HG03060 (cell line): ENCODE measurements around the gene FMOD.
"Not testable (repeated sequence)": the region's sequence is repeated elsewhere in the genome, so short reads cannot be mapped to it uniquely, and the experiment has no call there.

Experiments
- ATAC-seq: cut with Tn5 transposase; IDR thresholded peaks from one replicate; pipeline ENCODE4 v1.9.1; 2021; ENCODE audit warnings: low read depth, moderate number of reproducible peaks; ENCODE audit not compliant: unreplicated experiment

The FMOD gene

GRCh38 chr1:203327684-203328457 lies 23.1 kb downstream of the FMOD start:
- peak; percentile 17 for ATAC-seq

GRCh38 chr1:203326830-203327683 lies 23.9 kb downstream of the FMOD start:
- peak; percentile 35 for ATAC-seq

- no peak for ATAC-seq
These were observed 25.4 kb downstream of the FMOD start for GRCh38 chr1:203325418-203326091.

GRCh38 chr1:203325026-203325417 lies 25.9 kb downstream of the FMOD start:
- ATAC-seq, result no peak

- ATAC-seq, result no peak
These were observed 26.6 kb downstream of the FMOD start for GRCh38 chr1:203324105-203325025.

DNA sequence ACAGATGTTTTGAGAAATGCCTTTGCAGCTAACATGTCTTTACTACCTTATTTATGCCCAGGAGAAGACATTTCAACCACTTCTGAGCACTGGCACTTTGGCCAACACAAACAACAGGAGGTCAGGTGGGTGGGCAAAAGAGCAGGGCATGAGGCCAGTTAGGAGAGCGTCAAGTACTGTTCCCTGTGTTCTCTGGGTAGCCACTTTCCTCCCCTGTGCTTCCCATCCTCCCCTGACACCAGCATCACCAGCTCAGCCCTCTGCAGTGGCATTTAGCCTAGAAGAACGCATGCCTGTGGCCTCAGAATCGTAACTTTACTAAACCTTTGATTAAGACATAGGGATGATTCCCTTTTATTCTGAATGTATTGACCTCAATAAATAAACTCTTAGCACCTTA lies 27.3 kb downstream of the FMOD start:
- ATAC-seq, result no peak

DNA sequence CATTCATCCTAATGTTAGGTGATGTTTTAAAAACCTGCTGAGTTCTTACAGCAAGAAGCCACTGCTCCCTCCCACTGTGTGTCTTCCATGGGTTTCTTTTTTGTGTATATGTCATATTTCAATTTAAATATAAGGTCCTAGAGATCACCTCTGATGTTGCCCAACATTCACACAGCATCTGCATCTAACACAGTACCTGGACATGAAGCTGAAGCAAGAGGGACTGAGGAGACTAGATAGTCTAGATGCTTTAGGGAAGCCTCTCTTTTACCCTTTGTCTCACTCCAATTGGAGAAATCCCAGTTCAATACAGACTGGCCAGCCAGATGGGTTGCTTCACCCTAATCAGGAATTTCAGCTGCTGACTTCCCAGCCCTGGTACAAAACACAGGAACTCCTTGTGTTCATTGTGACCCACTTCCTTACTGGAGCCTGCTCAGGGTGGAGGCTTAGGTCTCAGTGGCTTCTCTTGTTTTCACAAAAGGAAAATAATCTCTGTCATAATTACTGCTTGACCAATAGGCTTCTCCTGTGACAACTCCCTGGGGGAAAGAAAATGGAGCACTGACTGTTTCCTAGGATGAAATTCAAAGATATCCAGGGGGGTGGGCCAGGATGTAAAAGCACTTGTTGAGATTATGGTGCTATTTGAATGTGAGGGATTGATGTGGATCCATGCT lies 28.3 kb downstream of the FMOD start:
- no peak for ATAC-seq

DNA sequence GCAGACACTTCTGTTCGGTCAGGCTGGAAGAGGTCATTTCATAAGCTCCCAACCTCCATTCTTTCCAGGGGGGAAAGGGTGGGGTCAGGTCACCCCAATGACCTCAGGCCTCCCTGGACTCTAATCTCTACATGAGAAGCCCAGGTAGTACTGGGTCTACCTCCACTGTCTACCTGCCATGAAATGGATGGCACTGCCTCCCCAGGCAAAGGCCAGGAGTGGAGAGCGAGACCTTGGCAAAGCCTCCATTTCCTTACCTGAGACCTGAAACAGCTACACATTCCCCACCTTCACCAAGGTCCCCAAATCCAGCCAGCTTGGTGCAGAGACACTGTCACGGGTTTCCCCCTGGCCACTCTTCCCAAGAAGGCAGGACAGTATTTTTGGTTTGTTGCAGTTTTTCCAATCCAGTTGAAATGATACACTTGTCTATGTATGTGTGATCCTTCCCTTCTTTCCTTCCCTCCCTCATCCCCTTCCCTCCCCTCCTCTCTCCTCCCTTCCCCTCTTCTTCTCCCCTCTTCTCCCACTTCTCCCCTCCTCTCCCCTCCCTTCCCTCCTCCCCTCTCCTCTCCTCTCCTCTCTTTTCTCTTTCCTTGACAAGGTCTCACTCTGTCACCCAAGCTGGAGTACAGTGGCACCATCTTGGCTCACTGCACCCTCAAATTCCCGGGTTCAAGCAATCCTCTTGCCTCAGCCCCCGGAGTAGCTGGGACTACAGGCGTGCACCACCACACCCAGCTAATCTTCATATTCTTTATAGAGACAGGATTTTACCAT lies 29.5 kb downstream of the FMOD start:
- no peak for ATAC-seq

DNA sequence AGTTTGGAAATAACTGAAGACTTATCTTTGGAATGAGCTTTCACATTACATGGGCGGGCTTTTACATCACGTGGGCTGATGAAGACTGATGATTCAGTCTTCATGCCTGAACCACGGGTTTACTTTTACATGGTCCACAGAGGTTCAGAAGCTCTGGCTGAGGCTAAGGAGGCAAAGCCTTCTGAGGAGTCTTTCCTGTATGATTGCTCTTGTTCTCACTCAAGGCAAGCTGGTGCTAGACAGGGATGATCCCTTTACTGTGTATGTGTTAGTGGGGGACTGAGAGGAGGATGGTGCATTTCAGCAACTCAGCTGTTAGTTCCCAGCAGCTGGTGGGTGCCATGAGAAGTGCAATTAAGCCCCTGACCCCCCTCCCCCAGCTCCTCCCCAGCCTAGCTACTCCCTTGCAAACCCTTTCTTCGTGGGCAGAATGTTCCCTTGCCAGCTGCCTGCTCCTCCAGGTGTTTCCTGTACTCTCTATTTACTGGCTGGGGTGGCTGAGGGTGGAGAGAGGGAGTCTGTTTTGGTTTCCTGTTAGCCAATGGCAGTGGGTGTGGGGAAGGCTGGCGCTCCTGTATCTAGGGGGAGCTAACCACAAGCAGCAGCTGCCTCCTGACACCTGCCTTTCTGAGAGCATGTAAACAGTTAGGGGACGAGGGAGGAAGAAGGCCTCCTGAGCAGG lies 30.2 kb downstream of the FMOD start:
- ATAC-seq, result peak; percentile 33

DNA sequence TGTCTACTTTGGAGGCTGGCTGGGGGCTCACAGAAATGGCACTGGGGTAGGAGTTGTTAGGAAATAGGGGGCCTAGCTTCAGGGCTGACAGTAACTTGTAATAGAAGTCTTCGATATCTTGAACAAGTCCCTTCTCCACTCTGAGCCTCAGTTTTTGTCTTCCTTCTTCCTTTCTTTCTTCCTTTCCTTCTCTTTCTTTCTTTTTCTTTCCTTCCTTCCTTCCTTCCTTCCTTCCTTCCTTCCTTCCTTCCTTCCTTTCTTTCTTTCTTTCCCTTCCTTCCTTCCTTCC lies 32.7 kb downstream of the FMOD start:
- no peak for ATAC-seq

DNA sequence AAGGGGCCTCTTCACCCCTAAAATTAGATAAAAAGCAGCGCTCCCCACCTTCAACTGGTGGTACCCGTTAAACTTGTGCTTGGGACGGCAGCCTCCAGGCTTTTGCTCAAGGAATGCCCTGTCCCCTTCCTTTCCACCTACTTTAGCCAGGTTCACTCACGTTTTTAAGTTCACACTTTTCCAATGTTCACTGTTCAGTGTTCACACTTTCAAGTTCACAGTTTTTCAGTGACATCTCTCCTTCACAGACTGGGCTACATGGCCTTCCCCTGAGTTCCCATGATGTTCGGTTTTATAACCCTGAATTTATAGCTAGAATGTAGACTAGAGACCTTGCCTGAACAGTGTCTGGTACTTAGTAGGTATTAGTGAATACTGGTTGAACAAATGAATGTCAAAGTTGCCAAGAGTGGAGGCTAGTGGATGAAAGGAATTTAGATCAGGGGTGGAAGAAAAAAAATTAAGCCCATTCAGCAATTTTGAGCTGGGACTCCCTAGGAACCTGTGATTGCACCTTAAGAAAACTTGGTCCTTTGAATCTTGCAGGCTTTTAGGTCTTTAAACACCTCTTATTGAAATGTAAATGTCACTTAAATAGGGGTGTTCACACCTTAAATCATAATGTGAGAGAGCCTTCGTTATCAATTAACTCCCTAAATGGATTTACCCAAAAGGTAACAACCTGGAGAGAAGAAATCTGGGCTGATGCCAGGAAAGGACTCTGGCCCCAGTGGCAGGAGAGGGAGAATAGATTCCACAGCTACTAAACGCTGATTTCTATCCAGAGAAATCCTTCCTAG lies 33.3 kb downstream of the FMOD start:
- no peak for ATAC-seq

GRCh38 chr1:203316626-203317093 lies 34.3 kb downstream of the FMOD start:
- ATAC-seq, result no peak

GRCh38 chr1:203314025-203314759 lies 36.7 kb downstream of the FMOD start:
- ATAC-seq, result not testable (repeated sequence)

DNA sequence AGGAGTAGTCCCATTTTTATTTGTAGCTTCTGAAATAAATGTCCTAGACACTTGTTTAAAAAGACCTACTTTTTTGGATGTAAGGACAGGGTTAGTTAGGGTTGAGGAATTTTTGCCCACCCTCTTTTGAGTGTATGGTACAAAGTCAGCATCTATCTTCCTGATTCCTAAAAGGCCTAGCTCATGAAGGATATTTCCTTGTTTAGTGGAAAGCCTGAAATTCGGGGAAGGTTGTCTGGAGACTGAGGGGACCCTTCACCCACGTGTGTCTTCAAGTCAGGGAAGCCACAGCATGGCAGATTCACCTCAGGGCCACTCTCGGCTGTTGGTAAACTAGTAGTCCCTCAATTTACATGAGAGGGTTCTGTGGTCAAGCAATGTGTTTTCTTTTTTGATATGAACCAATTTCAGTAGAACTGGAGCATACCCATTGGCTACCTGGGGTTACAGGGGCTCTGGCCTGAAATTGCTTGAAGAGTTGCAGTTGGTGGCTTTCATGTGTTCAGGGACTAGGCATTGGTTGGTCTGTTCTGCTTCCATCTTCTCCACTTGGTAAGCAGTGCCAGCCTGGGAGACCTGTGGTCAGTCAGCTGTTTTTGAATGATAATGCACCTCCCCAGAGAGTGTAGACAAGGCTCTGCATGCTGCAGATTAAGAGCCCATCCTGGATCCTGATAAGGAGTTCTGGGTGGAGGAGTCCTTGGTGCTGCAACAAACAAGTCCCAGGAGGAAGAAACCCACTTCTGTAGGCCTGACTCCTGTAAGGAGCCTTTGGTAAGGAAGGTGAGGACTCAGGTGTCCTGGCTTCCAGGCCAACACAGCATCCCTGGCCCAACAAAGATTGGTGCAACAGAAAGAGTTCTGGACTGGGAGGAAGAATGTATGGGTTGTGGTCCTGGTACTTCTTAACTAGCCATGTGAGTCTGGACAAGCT lies 39.3 kb downstream of the FMOD start:
- no peak for ATAC-seq

GRCh38 chr1:203308923-203309331 lies 42.0 kb downstream of the FMOD start:
- no peak for ATAC-seq
